Mesodermal cell (in vitro differentiated cells): ENCODE data around the gene SLF2.

Source experiments
- H3K27ac ChIP-seq: 2 replicates; pipeline ENCODE4 v1.7.0; 2013; ENCODE audit warnings: mild to moderate bottlenecking, low read depth, low read length, moderate library complexity; ENCODE audit not compliant: severe bottlenecking
- H3K36me3 ChIP-seq: 2 replicates; pipeline ENCODE4 v1.7.1; 2013; ENCODE audit warnings: mild to moderate bottlenecking, low read length, moderate library complexity; ENCODE audit not compliant: control insufficient read depth, insufficient read depth
- H3K4me1 ChIP-seq: one replicate; pipeline ENCODE4 v1.7.1; 2013; ENCODE audit warnings: mild to moderate bottlenecking, low read length; ENCODE audit not compliant: insufficient read depth, control insufficient read depth, poor library complexity, severe bottlenecking
- H3K4me3 ChIP-seq: 2 replicates; pipeline ENCODE4 v1.7.0; 2013; ENCODE audit warnings: low read length, control low read depth, mild to moderate bottlenecking; ENCODE audit not compliant: insufficient read depth, poor library complexity, severe bottlenecking; ENCODE audit errors: extremely low read depth
- H3K9me3 ChIP-seq: 2 replicates; pipeline ENCODE4 v1.7.1; 2013; ENCODE audit warnings: mild to moderate bottlenecking, low read length, moderate library complexity; ENCODE audit not compliant: control insufficient read depth
- WGBS, 2 experiments: methylation state at CpG; one replicate each; pipeline ENCODE4 v1.1.5; 2013; ENCODE audit warnings: missing lambda C conversion rate in 2 of 2; ENCODE audit not compliant: insufficient coverage in 2 of 2; 5-methylcytosine and 5-hydroxymethylcytosine counted together

Gene SLF2

GRCh38 chr10:100928039-100928438, 15.3 kb downstream of the SLF2 start:
- Histone ChIP-seq H3K36me3 (peaks cover 78% of the 10 kb centered on the region), H3K4me1 (no peaks in the 10 kb centered on the region), H3K9me3 (no peaks in the 10 kb centered on the region), H3K4me3 (no peak overlapping the region), H3K27ac (no peak overlapping the region)
- WGBS, 2 experiments: no CpG with 5 or more reads among the region's 1 CpG

DNA sequence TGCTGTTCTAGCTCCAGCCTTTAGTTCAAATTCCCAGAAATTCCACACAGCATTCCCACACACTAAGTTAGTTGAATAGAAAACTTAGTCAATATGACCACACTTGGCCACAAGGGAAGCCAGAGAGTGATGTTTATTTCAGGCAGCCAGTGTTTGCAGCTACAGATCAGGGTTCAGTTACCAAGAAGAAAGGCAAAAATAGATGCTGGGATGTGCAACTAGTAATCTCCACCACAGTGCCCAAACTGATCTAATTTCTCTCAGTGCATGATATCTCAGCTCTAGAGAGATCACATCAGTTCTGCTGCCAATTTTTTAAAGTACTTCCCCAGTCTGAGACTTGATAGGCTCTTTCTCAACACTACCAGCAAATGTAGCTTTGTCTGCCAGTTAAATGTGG, 17.6 kb downstream of the SLF2 start:
- Histone ChIP-seq H3K36me3 (peaks cover 80% of the 10 kb centered on the region), H3K9me3 (no peaks in the 10 kb centered on the region), H3K4me1 (no peaks in the 10 kb centered on the region), H3K4me3 (no peak overlapping the region), H3K27ac (no peak overlapping the region)

- H3K36me3 ChIP-seq: peaks cover 84% of the 10 kb centered on the region
- no peaks in the 10 kb centered on the region for H3K4me1 ChIP-seq
- no peak overlapping the region for H3K27ac ChIP-seq
- no peak overlapping the region for H3K4me3 ChIP-seq
- H3K9me3 ChIP-seq: no peaks in the 10 kb centered on the region
- WGBS, 2 experiments: no CpG with 5 or more reads among the region's 3 CpGs
Observed at GRCh38 chr10:100934084-100934659, 21.4 kb downstream of the SLF2 start.

- H3K9me3 ChIP-seq: no peaks in the 10 kb centered on the region
Observed at GRCh38 chr10:100939763-100940344, 27.1 kb downstream of the SLF2 start.

DNA sequence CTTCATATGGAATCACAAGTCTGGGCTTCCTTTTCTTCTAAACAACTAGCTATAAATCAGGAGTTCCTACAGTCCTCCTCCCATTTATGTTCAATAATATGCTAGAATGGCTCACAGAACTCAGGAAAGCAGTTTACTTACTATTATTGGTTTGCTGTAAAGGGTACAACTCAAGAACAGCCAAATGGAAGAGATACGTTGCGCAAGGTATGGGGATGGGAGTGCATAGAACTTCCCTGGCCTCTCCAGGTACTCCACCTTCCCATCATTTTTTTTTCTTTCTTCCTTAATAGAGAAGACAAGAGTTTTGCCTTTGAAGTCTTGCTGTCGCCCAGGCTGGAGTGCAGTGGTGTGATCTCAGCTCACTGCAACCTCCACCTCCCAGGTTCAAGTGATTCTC, 29.5 kb downstream of the SLF2 start:
- H3K27ac ChIP-seq: no peak overlapping the region
- H3K4me1 ChIP-seq: no peaks in the 10 kb centered on the region
- no peak overlapping the region for H3K4me3 ChIP-seq
- H3K36me3 ChIP-seq: peaks cover 76% of the 10 kb centered on the region
- H3K9me3 ChIP-seq: no peaks in the 10 kb centered on the region
- WGBS, 2 experiments: 100% methylated on average over 1 of the region's 3 CpGs; no CpG with 5 or more reads in 1 of the 2 experiments

More at GRCh38 chr10:100939763-100940344, 27.1 kb downstream of the SLF2 start:
- H3K27ac ChIP-seq: no peak overlapping the region
- H3K4me3 ChIP-seq: no peak overlapping the region
- peaks cover 78% of the 10 kb centered on the region for H3K36me3 ChIP-seq
- no peaks in the 10 kb centered on the region for H3K4me1 ChIP-seq

- Histone ChIP-seq H3K27ac (no peak overlapping the region), H3K4me3 (no peak overlapping the region), H3K36me3 (peaks cover 76% of the 10 kb centered on the region), H3K9me3 (no peaks in the 10 kb centered on the region), H3K4me1 (no peaks in the 10 kb centered on the region)
Observed at GRCh38 chr10:100943508-100943907, 30.7 kb downstream of the SLF2 start.

DNA sequence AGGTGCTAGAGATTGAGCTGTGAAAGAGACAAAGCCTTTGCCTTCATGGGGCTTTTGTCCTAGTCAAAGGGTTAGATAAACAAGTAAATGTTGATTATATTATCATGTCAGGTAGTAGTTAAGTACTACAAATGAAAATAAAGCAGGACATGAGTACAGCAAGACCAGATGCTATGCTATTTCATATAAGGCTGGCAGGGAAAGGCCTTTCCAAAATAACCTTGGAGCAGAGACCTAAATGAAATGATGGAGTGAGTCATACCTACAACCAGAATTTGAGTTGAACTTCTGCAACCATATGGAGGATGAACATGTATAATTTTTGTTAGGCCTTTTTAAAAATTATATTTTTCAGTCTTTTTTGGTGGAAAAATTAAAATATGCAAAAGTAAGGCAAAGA, 33.0 kb downstream of the SLF2 start:
- H3K4me3 ChIP-seq: no peak overlapping the region
- no peaks in the 10 kb centered on the region for H3K9me3 ChIP-seq
- no peaks in the 10 kb centered on the region for H3K4me1 ChIP-seq
- peaks cover 81% of the 10 kb centered on the region for H3K36me3 ChIP-seq
- no peak overlapping the region for H3K27ac ChIP-seq

GRCh38 chr10:100948916-100949315, 36.2 kb downstream of the SLF2 start:
- peaks cover 78% of the 10 kb centered on the region for H3K36me3 ChIP-seq
- 95% methylated on average over 2 of the region's 3 CpGs; no CpG with 5 or more reads in 1 of the 2 experiments for WGBS, 2 experiments

DNA sequence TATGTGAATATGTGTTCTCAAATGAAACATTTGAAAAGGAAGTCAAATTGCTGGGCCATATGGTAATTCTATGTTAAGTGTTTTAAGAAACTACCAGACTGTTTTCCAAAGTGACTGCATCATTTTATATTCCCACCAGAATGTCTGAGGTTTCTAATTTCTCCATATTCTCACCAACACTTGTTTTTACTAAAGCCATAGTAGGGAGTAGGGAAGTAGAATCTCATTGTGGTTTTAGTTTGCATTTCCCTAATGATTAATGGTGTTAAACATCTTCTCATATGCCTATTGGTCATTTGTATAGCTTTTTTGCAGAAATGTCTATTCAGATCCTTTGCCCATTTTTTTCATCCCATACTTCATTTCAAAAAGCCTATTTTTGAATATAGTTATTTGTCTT, 47.5 kb downstream of the SLF2 start:
- Histone ChIP-seq H3K36me3 (peaks cover 68% of the 10 kb centered on the region), H3K4me1 (no peaks in the 10 kb centered on the region), H3K27ac (no peak overlapping the region), H3K9me3 (no peaks in the 10 kb centered on the region), H3K4me3 (no peak overlapping the region)

More at GRCh38 chr10:100948916-100949315, 36.2 kb downstream of the SLF2 start:
- no peaks in the 10 kb centered on the region for H3K4me1 ChIP-seq
- H3K4me3 ChIP-seq: no peak overlapping the region
- no peak overlapping the region for H3K27ac ChIP-seq
- no peaks in the 10 kb centered on the region for H3K9me3 ChIP-seq

GRCh38 chr10:100962351-100963080, 49.8 kb downstream of the SLF2 start:
- 100% methylated on average over 1 of the region's 4 CpGs; no CpG with 5 or more reads in 1 of the 2 experiments for WGBS, 2 experiments
- Histone ChIP-seq H3K9me3 (no peaks in the 10 kb centered on the region), H3K4me3 (no peak overlapping the region), H3K36me3 (peaks cover 62% of the 10 kb centered on the region), H3K4me1 (no peaks in the 10 kb centered on the region), H3K27ac (no peak overlapping the region)

GRCh38 chr10:100963826-100964225, 51.1 kb downstream of the SLF2 start:
- Histone ChIP-seq H3K36me3 (peaks cover 50% of the 10 kb centered on the region), H3K4me3 (no peak overlapping the region), H3K27ac (no peak overlapping the region), H3K4me1 (no peaks in the 10 kb centered on the region), H3K9me3 (no peaks in the 10 kb centered on the region)
- WGBS, 2 experiments: no CpG with 5 or more reads among the region's 1 CpG
